Stimulated activated naive CD8-positive, alpha-beta T cell treated with anti-CD3 and anti-CD28 coated beads, Interleukin-15, amount 100 ng/mL, for 72 hours (primary cell): Measurements from ENCODE around the gene PRODH2.
A peak's percentile ranks its signal among the peaks of the same experiment; 100 is the strongest.

Experiments used
- ATAC-seq: fragments of 150-1000 bp; cut with Tn5 transposase; 2 replicates; pipeline ENCODE4 v1.10.0; 2021; ENCODE audit warnings: mild to moderate bottlenecking, moderate library complexity
- DNase-seq, 2 donors: peaks; one replicate each; pipeline ENCODE4 v3.0.0; 2021 to 2022
- H3K27ac Mint-ChIP-seq, 2 donors: one replicate each; pipeline ENCODE4 v1.8.0; 2022; ENCODE audit warnings: mild to moderate bottlenecking in 2 of 2, mixed read lengths in 2 of 2, moderate library complexity in 2 of 2
- H3K27me3 Mint-ChIP-seq: one replicate; pipeline ENCODE4 v1.8.0; 2022; ENCODE audit warnings: mixed read lengths
- H3K4me1 Mint-ChIP-seq: one replicate; pipeline ENCODE4 v1.8.0; 2022; ENCODE audit warnings: mild to moderate bottlenecking, mixed read lengths
- H3K4me3 Mint-ChIP-seq, 2 donors: one replicate each; pipeline ENCODE4 v1.8.0; 2022; ENCODE audit warnings: mild to moderate bottlenecking in 2 of 2, mixed read lengths in 2 of 2, moderate library complexity in 1 of 2
- H3K9me3 Mint-ChIP-seq, 2 donors: one replicate each; pipeline ENCODE4 v1.8.0; 2022; ENCODE audit warnings: mixed read lengths in 2 of 2

The PRODH2 gene

DNA sequence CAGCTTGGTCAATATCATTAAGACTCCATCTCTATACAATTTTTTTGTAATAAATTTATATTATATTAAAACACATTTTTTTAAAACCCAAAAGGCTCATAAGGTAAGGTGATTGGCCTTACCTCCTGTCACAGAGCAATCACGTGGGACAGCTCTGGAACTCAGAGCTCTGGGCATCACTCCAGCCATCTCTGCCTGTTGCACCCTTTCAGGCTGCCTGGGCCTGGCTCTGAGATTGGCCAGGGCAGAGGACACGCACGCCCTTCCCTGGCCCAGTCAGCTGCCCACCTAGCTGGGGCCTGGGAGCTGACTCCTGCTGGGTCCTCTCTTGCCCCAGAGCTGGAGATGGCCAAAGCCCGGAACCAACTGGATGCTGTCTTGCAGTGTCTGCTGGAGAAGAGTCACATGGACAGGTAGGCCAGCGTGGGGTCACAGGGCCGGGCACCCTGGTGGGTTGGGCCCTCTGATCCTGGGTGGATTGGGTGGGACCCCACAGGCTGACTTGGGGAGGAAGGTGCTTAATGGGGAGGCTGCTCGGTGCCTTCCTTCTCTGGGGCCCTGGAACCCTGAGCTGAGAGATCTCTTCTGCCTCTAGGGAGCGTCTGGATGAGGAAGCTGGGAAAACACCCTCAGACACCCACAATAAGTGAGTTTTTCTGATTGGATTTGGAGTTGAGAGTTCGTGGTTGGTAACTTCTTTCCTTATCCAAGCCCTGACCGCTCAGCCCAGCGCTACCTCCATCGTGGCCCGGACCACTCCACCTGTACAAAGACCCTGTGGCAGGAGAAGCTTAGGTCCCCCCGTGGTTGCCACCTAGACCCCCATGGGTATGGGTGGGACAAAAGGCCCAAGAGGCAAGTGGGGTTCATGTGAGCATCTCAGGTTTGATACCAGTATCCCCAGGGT is 60.6 kb downstream of the PRODH2 start:
- H3K27me3 Mint-ChIP-seq: peaks cover 13% of the 10 kb centered on the region
- peak overlapping the region in 1 of 2 donors; percentile 73 for H3K27ac Mint-ChIP-seq
- DNase-seq (no peak), ATAC-seq (no peak)
- H3K4me3 Mint-ChIP-seq: no peak overlapping the region
- H3K4me1 Mint-ChIP-seq: peaks cover 53% of the 10 kb centered on the region
- no peaks in the 10 kb centered on the region for H3K9me3 Mint-ChIP-seq

GRCh38 chr19:35750167-35750566 is 62.5 kb downstream of the PRODH2 start:
- peaks cover 53% of the 10 kb centered on the region for H3K4me1 Mint-ChIP-seq
- ATAC-seq: no peak
- H3K27me3 Mint-ChIP-seq: no peaks in the 10 kb centered on the region
- no peaks in the 10 kb centered on the region for H3K9me3 Mint-ChIP-seq
- H3K27ac Mint-ChIP-seq: no peak overlapping the region
- DNase-seq: no peak
- peak overlapping the region; percentile 39 to 86 for H3K4me3 Mint-ChIP-seq
